Measurements from ENCODE around the gene TMSB10.

- TF ChIP-seq CTCF (IDR thresholded peaks at IDR 0.05) (no peak), EP300 (IDR thresholded peaks at IDR 0.05) (no peak)
These were observed 13.0 kb downstream of the TMSB10 start for GRCh38 chr2:84918430-84918829.

Measured in stomach (tissue), 4 donors.